A549 (cell line): ENCODE data around the gene B3GALT4. TPM values are rescaled to one million over a fixed set of nuclear protein-coding genes. Genes with fewer than 3 reads are reported as not detected.

Experiments used
- ATAC-seq, 2 experiments: fragments of 200-7000 bp in 1 of 2; fragments of >200 bp in 1 of 2; cut with Nextera tagmentation in 1 of 2; cut with Tn5 transposase in 1 of 2; 3 replicates each; pipeline versions ENCODE4 v1.8.0 to v1.9.1; 2018 to 2020; ENCODE audit warnings: mild to moderate bottlenecking in 1 of 2, moderate library complexity in 1 of 2
- CTCF ChIA-PET: fragments of 300-600 bp; sonication (Branson Sonifier 250); formaldehyde crosslinking; extraction: SDS; loops from one replicate; lab custom pipeline; 2021; ENCODE audit warnings: antibody characterized with exemption, inconsistent platforms; lab: Yijun Ruan, JAX
- POLR2A ChIA-PET: fragments of 350-600 bp; formaldehyde crosslinking; extraction: SDS; loops from one replicate; lab custom pipeline; 2021; ENCODE audit warnings: antibody characterized with exemption, inconsistent platforms; lab: Yijun Ruan, JAX
- DNase-seq, 2 experiments: peaks; one replicate each; pipeline versions ENCODE4 v3.0.0 to v3.0.0-alpha.2; 2011 to 2016; ENCODE audit warnings: low read depth in 1 of 2, low spot score in 1 of 2
- FAIRE-seq: peaks from 2 replicates; lab custom pipeline; 2011; peaks lifted over from hg19 to GRCh38; lab: Jason Lieb, UNC
- H3K27ac ChIP-seq, 2 experiments: fragments of >200 bp; sonication (Bioruptor Twin); formaldehyde crosslinking; 3 replicates each; pipeline ENCODE4 v1.5.1; 2016 to 2017
- H3K4me1 ChIP-seq: fragments of >200 bp; sonication (Bioruptor Twin); formaldehyde crosslinking; 3 replicates; pipeline ENCODE4 v1.6.1; 2016
- H3K4me2 ChIP-seq: fragments of >200 bp; sonication (Bioruptor Twin); formaldehyde crosslinking; 3 replicates; pipeline ENCODE4 v1.6.1; 2016
- H3K4me3 ChIP-seq: fragments of >200 bp; sonication (Bioruptor Twin); formaldehyde crosslinking; 3 replicates; pipeline ENCODE4 v1.5.1; 2016
- H3K9me3 ChIP-seq: fragments of >200 bp; sonication (Bioruptor Twin); formaldehyde crosslinking; 3 replicates; pipeline ENCODE4 v1.6.1; 2016
- BHLHE40 ChIP-seq: IDR thresholded peaks from 2 replicates; pipeline ENCODE4 v1.6.1; 2012; ENCODE audit warnings: low read depth, low read length, inconsistent platforms
- CEBPB ChIP-seq, 2 experiments: fragments of >200 bp in 1 of 2; sonication (Bioruptor Twin) in 1 of 2; formaldehyde crosslinking in 1 of 2; IDR thresholded peaks; 2 replicates each; pipeline ENCODE4 v1.6.1; 2012 to 2016
- CHD4 ChIP-seq: fragments of 200-600 bp; sonication (generic); IDR thresholded peaks from 2 replicates; pipeline ENCODE4 v1.6.1; 2016; ENCODE audit warnings: antibody characterized with exemption, mild to moderate bottlenecking, borderline replicate concordance
- EHF ChIP-seq: fragments of 250-450 bp; sonication (Bioruptor Pico); IDR thresholded peaks from 2 replicates; pipeline ENCODE4 v1.5.0; 2020; ENCODE audit warnings: mild to moderate bottlenecking
- EHMT2 ChIP-seq: fragments of 200-600 bp; sonication (generic); IDR thresholded peaks from 2 replicates; pipeline ENCODE4 v1.6.1; 2016; ENCODE audit warnings: antibody characterized with exemption, low read depth, mild to moderate bottlenecking, moderate library complexity
- ESRRA ChIP-seq: fragments of 150-350 bp; IDR thresholded peaks from 2 replicates; pipeline ENCODE4 v1.6.1; 2014; ENCODE audit warnings: mild to moderate bottlenecking, low read length, borderline replicate concordance
- FOSL2 ChIP-seq, 2 experiments: fragments of 450-650 bp in 1 of 2; fragments of >200 bp in 1 of 2; sonication (Bioruptor Twin) in 1 of 2; formaldehyde crosslinking; IDR thresholded peaks; 2 replicates each; pipeline versions ENCODE4 v1.5.0 to v1.6.1; 2016 to 2020; ENCODE audit warnings: mild to moderate bottlenecking in 1 of 2, moderate library complexity in 1 of 2
- FOXS1 ChIP-seq: fragments of 250-450 bp; sonication (Bioruptor Pico); IDR thresholded peaks from 2 replicates; pipeline ENCODE4 v1.5.0; 2020; ENCODE audit warnings: mild to moderate bottlenecking, moderate library complexity
- HEYL ChIP-seq: fragments of 250-450 bp; sonication (Bioruptor Pico); IDR thresholded peaks from 2 replicates; pipeline ENCODE4 v1.8.0; 2021; ENCODE audit warnings: mild to moderate bottlenecking, moderate library complexity
- HOXA7 ChIP-seq: fragments of 250-450 bp; sonication (Bioruptor Pico); IDR thresholded peaks from 2 replicates; pipeline ENCODE4 v1.5.0; 2020; ENCODE audit warnings: mild to moderate bottlenecking, moderate library complexity
- HOXB5 ChIP-seq: fragments of 250-450 bp; sonication (Bioruptor Pico); IDR thresholded peaks from 2 replicates; pipeline ENCODE4 v1.5.0; 2020; ENCODE audit warnings: mild to moderate bottlenecking, moderate library complexity
- JUNB ChIP-seq: fragments of >200 bp; sonication (Bioruptor Twin); formaldehyde crosslinking; IDR thresholded peaks from 2 replicates; pipeline ENCODE4 v1.6.1; 2016
- MAFK ChIP-seq: fragments of 450-650 bp; IDR thresholded peaks from 2 replicates; pipeline ENCODE4 v1.6.1; 2014; ENCODE audit not compliant: partially characterized antibody
- MAZ ChIP-seq: fragments of 150-350 bp; IDR thresholded peaks from 2 replicates; pipeline ENCODE4 v1.6.1; 2014; ENCODE audit warnings: antibody characterized with exemption, low read depth, low read length, borderline replicate concordance
- NFE2L2 ChIP-seq: fragments of 150-350 bp; conservative IDR thresholded peaks from 2 replicates; pipeline ENCODE4 v1.6.1; 2014; ENCODE audit warnings: low read length
- NPAS2 ChIP-seq: fragments of 250-450 bp; sonication (Bioruptor Pico); IDR thresholded peaks from 2 replicates; pipeline ENCODE4 v1.8.0; 2022; ENCODE audit warnings: mild to moderate bottlenecking, moderate library complexity, borderline replicate concordance
- NR3C1 ChIP-seq: fragments of >200 bp; sonication (Bioruptor Twin); formaldehyde crosslinking; IDR thresholded peaks from 3 replicates; pipeline ENCODE4 v1.6.1; 2017
- POLR2A ChIP-seq: IDR thresholded peaks from 2 replicates; pipeline ENCODE4 v1.6.1; 2012; ENCODE audit warnings: mild to moderate bottlenecking, low read length
- RAD21 ChIP-seq, 2 experiments: fragments of >200 bp in 1 of 2; sonication (Bioruptor Twin) in 1 of 2; formaldehyde crosslinking in 1 of 2; IDR thresholded peaks in 1 of 2; conservative IDR thresholded peaks in 1 of 2; 2 replicates in 1 of 2; 3 replicates in 1 of 2; pipeline ENCODE4 v1.6.1; 2012 to 2018; ENCODE audit warnings: inconsistent platforms in 1 of 2
- RARB ChIP-seq: fragments of 250-450 bp; sonication (Bioruptor Pico); IDR thresholded peaks from 2 replicates; pipeline ENCODE4 v1.8.0; 2021; ENCODE audit warnings: mild to moderate bottlenecking, moderate library complexity
- RFX5 ChIP-seq: fragments of 450-650 bp; IDR thresholded peaks from 2 replicates; pipeline ENCODE4 v1.7.1; 2014; ENCODE audit warnings: antibody characterized with exemption, mild to moderate bottlenecking, moderate library complexity
- SMC3 ChIP-seq: fragments of >200 bp; sonication (Bioruptor Twin); formaldehyde crosslinking; IDR thresholded peaks from 3 replicates; pipeline ENCODE4 v1.6.1; 2018; ENCODE audit warnings: inconsistent platforms
- SREBF2 ChIP-seq: fragments of 450-650 bp; IDR thresholded peaks from 2 replicates; pipeline ENCODE4 v1.6.1; 2014; ENCODE audit warnings: mild to moderate bottlenecking, moderate library complexity
- TP53 ChIP-seq: fragments of 250-450 bp; sonication (Bioruptor Pico); IDR thresholded peaks from 2 replicates; pipeline ENCODE4 v1.5.0; 2021; ENCODE audit warnings: mild to moderate bottlenecking, moderate library complexity
- ZFP36 ChIP-seq: fragments of 450-650 bp; IDR thresholded peaks from 2 replicates; pipeline ENCODE4 v1.6.1; 2014; ENCODE audit warnings: borderline replicate concordance; ENCODE audit not compliant: partially characterized antibody
- ZSCAN20 ChIP-seq: fragments of 250-450 bp; sonication (Bioruptor Pico); IDR thresholded peaks from 2 replicates; pipeline ENCODE4 v1.8.0; 2022; ENCODE audit warnings: mild to moderate bottlenecking, moderate library complexity
- WGBS: methylation state at CpG from one replicate; pipeline ENCODE4 v1.1.6; 2017; ENCODE audit errors: missing lambda C conversion rate; 5-methylcytosine and 5-hydroxymethylcytosine counted together
- polyA plus RNA-seq, 4 experiments: library from polyadenylated mRNA; depleted of rRNA in 3 of 4; stranded (reverse); fragments of >200 nt; fragmentation: RNase III in 1 of 4; extraction: RNeasy Plus Mini Kit Qiagen cat#74134 plus additional on column Dnase treatment in 1 of 4; gene quantifications; 2 replicates in 3 of 4; 3 replicates in 1 of 4; pipeline ENCODE4 v1.2.3, GENCODE V29; 2011 to 2017
- TF ChIP-seq, protein P1 (sequence below): fragments of 250-450 bp; sonication (Bioruptor Pico); IDR thresholded peaks from 2 replicates; pipeline ENCODE4 v1.5.0; 2020; ENCODE audit warnings: low read depth, mild to moderate bottlenecking, moderate library complexity
- TF ChIP-seq, protein P2 (sequence below): fragments of >200 bp; sonication (Bioruptor Twin); formaldehyde crosslinking; IDR thresholded peaks from 2 replicates; pipeline ENCODE4 v1.6.1; 2016
- TF ChIP-seq, protein P3 (sequence below): IDR thresholded peaks from 2 replicates; pipeline ENCODE4 v1.6.1; 2012; ENCODE audit warnings: low read depth, borderline replicate concordance
- TF ChIP-seq, protein P4 (sequence below): fragments of 200-600 bp; sonication (generic); IDR thresholded peaks from 2 replicates; pipeline ENCODE4 v1.6.1; 2016; ENCODE audit warnings: antibody characterized with exemption, mild to moderate bottlenecking, moderate library complexity
- TF ChIP-seq, protein P5 (sequence below): IDR thresholded peaks from 2 replicates; pipeline ENCODE4 v1.6.1; 2012

The B3GALT4 gene
- polyA plus RNA-seq, 2 of the 4 experiments (the other 2 are of a cell fraction) = 0.27 to 0.54 TPM

DNA sequence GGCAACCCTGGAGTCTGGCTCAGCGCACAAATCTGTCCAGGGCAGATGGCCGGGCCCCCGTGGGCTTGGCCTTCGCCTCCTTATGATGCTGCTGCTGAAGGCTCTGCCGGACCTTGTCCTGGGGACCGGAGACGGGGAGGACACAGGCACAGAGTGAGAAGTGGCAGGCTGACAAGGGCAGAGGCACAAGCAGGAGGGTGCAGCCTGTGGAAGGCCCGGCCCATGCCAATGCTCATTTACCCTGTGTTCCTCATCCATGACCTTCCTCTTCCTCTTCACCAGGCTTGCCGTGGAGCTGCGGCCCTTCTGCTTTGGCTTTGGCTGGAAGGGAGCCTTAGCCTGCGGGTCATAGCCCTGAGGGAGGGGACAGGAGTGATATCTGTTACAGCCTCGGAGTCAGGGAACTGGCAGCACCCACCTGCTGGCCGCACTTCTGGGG lies 2.4 kb downstream of the B3GALT4 start:
- H3K27ac ChIP-seq = no peak overlapping the region
- ATAC-seq = 0 out of 6 replicates have a peak, but pooled peaks of 1 of the 2 experiments have one; percentile 0

DNA sequence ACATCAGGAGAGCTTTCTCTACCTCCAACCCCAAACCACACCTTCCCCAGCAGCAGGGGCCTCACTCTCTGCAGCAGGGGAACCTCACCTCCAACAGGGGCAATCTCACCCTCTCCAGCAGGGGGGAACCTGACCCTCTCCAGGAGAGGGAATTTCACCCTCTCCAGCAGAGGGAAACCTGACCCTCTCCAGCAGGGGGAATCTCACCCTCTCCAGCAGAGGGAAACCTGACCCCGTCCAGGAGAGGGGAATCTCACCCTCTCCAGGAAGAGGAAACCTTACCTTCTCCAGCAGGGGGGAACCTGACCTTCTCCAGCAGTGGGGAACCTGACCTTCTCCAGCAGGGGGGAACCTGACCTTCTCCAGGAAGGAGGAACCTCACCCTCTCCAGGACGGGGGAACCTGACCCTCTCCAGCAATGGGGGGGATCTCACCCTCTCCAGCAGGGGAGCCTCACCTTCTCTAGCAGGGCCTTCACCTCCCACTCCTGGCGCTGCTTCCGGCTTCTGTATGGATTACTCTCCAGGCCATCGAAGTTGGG lies 3.1 kb downstream of the B3GALT4 start:
- FAIRE-seq = no peak
- Histone ChIP-seq H3K4me3 (no peak overlapping the region), H3K9me3 (no peaks in the 10 kb centered on the region), H3K4me2 (no peak overlapping the region), H3K27ac (peak overlapping the region in 1 of 2 experiments; percentile 48; a peak in 2 of 6 replicates), H3K4me1 (peaks cover 23% of the 10 kb centered on the region)
- ChIA-PET POLR2A (no interaction called here), CTCF (interaction anchor here (0.8 to 5.7 kb wide), 8 partner anchors 8 to 565 kb away, joined by 3 to 44 read pairs (median 8); partner anchors contain the start of genes PFDN6, RGL2, RPS18 and VPS52)
- 25% methylated on average over 2 of the region's 5 CpGs for WGBS
- ATAC-seq = peak; percentile 75 to 83
- peak; percentile 85 for DNase-seq
- TF ChIP-seq HOXB5 (no peak), ESRRA (0 out of 2 replicates have a peak, but pooled peaks have one; percentile 48), NR3C1 (no peak), HEYL (CRISPR knock-in tag) (no peak), RFX5 (no peak), RAD21 (conservative IDR thresholded peaks at IDR 0.05 in 1 of 2, IDR thresholded peaks at IDR 0.05 in 1 of 2) (peak; percentile 55 to 64; a peak in 4 of 5 replicates), ZFP36 (no peak), CHD4 (no peak), JUNB (no peak), SMC3 (peak; percentile 47; the same call in 1 of the 3 replicates), NFE2L2 (no peak), ZSCAN20 (CRISPR knock-in tag) (no peak), POLR2A (no peak), MAZ (0 out of 2 replicates have a peak, but pooled peaks have one; percentile 24), BHLHE40 (no peak), SREBF2 (no peak), NPAS2 (no peak), CEBPB (IDR thresholded peaks at IDR 0.05) (no peak), RARB (CRISPR knock-in tag) (no peak), MAFK (no peak), TP53 (CRISPR knock-in tag) (no peak), EHMT2 (no peak), FOXS1 (CRISPR knock-in tag) (no peak), HOXA7 (no peak)
- TF ChIP-seq, protein P1, sequence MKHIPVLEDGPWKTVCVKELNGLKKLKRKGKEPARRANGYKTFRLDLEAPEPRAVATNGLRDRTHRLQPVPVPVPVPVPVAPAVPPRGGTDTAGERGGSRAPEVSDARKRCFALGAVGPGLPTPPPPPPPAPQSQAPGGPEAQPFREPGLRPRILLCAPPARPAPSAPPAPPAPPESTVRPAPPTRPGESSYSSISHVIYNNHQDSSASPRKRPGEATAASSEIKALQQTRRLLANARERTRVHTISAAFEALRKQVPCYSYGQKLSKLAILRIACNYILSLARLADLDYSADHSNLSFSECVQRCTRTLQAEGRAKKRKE (CRISPR knock-in tag) = no peak
- TF ChIP-seq, protein P2, sequence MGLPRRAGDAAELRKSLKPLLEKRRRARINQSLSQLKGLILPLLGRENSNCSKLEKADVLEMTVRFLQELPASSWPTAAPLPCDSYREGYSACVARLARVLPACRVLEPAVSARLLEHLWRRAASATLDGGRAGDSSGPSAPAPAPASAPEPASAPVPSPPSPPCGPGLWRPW = no peak
- TF ChIP-seq, protein P3, sequence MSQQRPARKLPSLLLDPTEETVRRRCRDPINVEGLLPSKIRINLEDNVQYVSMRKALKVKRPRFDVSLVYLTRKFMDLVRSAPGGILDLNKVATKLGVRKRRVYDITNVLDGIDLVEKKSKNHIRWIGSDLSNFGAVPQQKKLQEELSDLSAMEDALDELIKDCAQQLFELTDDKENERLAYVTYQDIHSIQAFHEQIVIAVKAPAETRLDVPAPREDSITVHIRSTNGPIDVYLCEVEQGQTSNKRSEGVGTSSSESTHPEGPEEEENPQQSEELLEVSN = no peak
- TF ChIP-seq, protein P4, sequence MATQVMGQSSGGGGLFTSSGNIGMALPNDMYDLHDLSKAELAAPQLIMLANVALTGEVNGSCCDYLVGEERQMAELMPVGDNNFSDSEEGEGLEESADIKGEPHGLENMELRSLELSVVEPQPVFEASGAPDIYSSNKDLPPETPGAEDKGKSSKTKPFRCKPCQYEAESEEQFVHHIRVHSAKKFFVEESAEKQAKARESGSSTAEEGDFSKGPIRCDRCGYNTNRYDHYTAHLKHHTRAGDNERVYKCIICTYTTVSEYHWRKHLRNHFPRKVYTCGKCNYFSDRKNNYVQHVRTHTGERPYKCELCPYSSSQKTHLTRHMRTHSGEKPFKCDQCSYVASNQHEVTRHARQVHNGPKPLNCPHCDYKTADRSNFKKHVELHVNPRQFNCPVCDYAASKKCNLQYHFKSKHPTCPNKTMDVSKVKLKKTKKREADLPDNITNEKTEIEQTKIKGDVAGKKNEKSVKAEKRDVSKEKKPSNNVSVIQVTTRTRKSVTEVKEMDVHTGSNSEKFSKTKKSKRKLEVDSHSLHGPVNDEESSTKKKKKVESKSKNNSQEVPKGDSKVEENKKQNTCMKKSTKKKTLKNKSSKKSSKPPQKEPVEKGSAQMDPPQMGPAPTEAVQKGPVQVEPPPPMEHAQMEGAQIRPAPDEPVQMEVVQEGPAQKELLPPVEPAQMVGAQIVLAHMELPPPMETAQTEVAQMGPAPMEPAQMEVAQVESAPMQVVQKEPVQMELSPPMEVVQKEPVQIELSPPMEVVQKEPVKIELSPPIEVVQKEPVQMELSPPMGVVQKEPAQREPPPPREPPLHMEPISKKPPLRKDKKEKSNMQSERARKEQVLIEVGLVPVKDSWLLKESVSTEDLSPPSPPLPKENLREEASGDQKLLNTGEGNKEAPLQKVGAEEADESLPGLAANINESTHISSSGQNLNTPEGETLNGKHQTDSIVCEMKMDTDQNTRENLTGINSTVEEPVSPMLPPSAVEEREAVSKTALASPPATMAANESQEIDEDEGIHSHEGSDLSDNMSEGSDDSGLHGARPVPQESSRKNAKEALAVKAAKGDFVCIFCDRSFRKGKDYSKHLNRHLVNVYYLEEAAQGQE = no peak
- TF ChIP-seq, protein P5, sequence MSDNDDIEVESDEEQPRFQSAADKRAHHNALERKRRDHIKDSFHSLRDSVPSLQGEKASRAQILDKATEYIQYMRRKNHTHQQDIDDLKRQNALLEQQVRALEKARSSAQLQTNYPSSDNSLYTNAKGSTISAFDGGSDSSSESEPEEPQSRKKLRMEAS = no peak

More for the DNA sequence above, 2.4 kb downstream of the B3GALT4 start:
- Histone ChIP-seq H3K4me1 (peaks cover 31% of the 10 kb centered on the region), H3K4me3 (no peak overlapping the region), H3K9me3 (no peaks in the 10 kb centered on the region), H3K4me2 (no peak overlapping the region)
- no peak for FAIRE-seq
- CTCF ChIA-PET = interaction anchor here (0.8 to 5.7 kb wide), 7 partner anchors 9 to 566 kb away, joined by 3 to 44 read pairs (median 9); partner anchors contain the start of genes PFDN6, RGL2 and WDR46
- WGBS = 96% methylated on average over 5 of the region's 13 CpGs
- TF ChIP-seq EHF (CRISPR knock-in tag) (no peak), RAD21 (conservative IDR thresholded peaks at IDR 0.05 in 1 of 2, IDR thresholded peaks at IDR 0.05 in 1 of 2) (no peak), ZFP36 (no peak), BHLHE40 (no peak), FOSL2 (IDR thresholded peaks at IDR 0.05) (no peak), FOSL2 (CRISPR knock-in tag; IDR thresholded peaks at IDR 0.05) (no peak), HOXB5 (no peak)
- DNase-seq = no peak
- POLR2A ChIA-PET = interaction anchor here (0.9 to 1.1 kb wide), 2 partner anchors 20 to 131 kb away, joined by 3 to 4 read pairs; partner anchors contain the start of gene RGL2
